ENCODE data around the gene ARHGAP15.

Gene ARHGAP15

GRCh38 chr2:143371616-143372015, 242.4 kb downstream of the ARHGAP15 start:
- Histone ChIP-seq H3F3A (ENCODE audit: control insufficient read depth, insufficient read depth) (no peaks in the 10 kb centered on the region), H4K20me1 (ENCODE audit: control insufficient read depth, insufficient read depth, low read depth, low read length) (no peaks in the 10 kb centered on the region), H3K4me2 (ENCODE audit: low read length) (no peak overlapping the region), H3K79me2 (ENCODE audit: control insufficient read depth, low read length) (no peaks in the 10 kb centered on the region), H3K4me3 (ENCODE audit: low read length) (no peak overlapping the region), H3K27me3 (ENCODE audit: control insufficient read depth, low read length) (no peaks in the 10 kb centered on the region), H3K36me3 (ENCODE audit: control insufficient read depth, low read length) (no peaks in the 10 kb centered on the region), H3K9me3 (ENCODE audit: control insufficient read depth, insufficient read depth, low read length) (no peaks in the 10 kb centered on the region), H3K9me2 (replicated peaks; ENCODE audit: control insufficient read depth, low read length) (no peaks in the 10 kb centered on the region), H3K27ac (ENCODE audit: low read depth, low read length) (no peak overlapping the region), H3K4me1 (ENCODE audit: control insufficient read depth, low read length) (no peaks in the 10 kb centered on the region)
- TF ChIP-seq CTCF (IDR thresholded peaks at IDR 0.05; ENCODE audit: low read depth, low read length, poor library complexity, severe bottlenecking), result no peak
- no peak for TF ChIP-seq EZH2phosphoT487 (IDR thresholded peaks at IDR 0.05; ENCODE audit: borderline replicate concordance, low read length)

DNA sequence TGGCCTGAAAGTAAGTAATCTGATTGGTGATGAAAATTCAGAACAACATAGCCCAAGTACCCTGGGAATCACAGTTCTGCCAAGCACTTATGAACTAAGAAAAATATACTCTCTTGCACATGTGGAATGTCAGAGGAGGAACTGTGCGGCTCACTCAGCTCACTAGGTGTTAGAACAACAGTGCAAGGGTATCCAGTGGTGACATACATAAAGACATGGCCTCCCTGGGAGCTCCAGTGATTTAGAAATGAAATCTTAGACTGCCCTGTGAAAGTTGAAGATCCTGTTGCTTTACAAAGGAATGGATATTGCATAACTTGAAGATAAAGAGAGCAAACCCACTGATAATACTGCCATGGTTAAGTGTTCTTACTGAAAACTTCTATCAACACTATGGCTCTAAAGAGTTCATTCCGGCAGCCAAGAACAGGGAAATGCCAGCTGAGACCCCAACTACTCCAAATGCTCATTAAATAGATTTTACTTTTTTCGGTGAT, 246.2 kb downstream of the ARHGAP15 start:
- H3K4me3 ChIP-seq (ENCODE audit: low read length), result no peak overlapping the region
- H3F3A ChIP-seq (ENCODE audit: control insufficient read depth, insufficient read depth), result no peaks in the 10 kb centered on the region
- TF ChIP-seq CTCF (IDR thresholded peaks at IDR 0.05; ENCODE audit: low read depth, low read length, poor library complexity, severe bottlenecking) (no peak), EZH2phosphoT487 (IDR thresholded peaks at IDR 0.05; ENCODE audit: borderline replicate concordance, low read length) (no peak)
- H3K79me2 ChIP-seq (ENCODE audit: control insufficient read depth, low read length), result no peaks in the 10 kb centered on the region
- H4K20me1 ChIP-seq (ENCODE audit: control insufficient read depth, insufficient read depth, low read depth, low read length), result no peaks in the 10 kb centered on the region
- H3K9me2 ChIP-seq (replicated peaks; ENCODE audit: control insufficient read depth, low read length), result no peaks in the 10 kb centered on the region
- H3K4me2 ChIP-seq (ENCODE audit: low read length), result no peak overlapping the region
- H3K4me1 ChIP-seq (ENCODE audit: control insufficient read depth, low read length), result no peaks in the 10 kb centered on the region
- H3K27me3 ChIP-seq (ENCODE audit: control insufficient read depth, low read length), result no peaks in the 10 kb centered on the region
- H3K9me3 ChIP-seq (ENCODE audit: control insufficient read depth, insufficient read depth, low read length), result no peaks in the 10 kb centered on the region
- H3K36me3 ChIP-seq (ENCODE audit: control insufficient read depth, low read length), result no peaks in the 10 kb centered on the region
- H3K27ac ChIP-seq (ENCODE audit: low read depth, low read length), result no peak overlapping the region

DNA sequence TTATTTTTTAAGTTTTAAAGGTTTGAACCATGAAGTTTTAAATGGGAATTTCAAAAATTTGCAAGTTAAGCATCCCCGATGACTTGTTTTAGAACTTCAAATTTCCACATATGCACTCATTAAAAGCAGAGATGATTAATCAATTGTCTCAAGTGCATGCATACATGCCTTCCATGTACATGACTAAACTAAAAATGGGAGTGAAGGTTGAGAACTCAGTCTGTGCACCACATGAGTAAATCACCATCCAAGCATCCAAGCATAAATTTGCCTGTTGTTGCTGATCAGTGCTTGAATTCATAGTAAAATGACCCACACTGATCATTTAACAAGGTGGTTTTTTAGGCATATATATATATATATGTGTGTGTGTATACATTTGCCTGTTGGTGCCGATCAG, 249.8 kb downstream of the ARHGAP15 start:
- no peaks in the 10 kb centered on the region for H4K20me1 ChIP-seq (ENCODE audit: control insufficient read depth, insufficient read depth, low read depth, low read length)

More for the DNA sequence above, 249.8 kb downstream of the ARHGAP15 start:
- Histone ChIP-seq H3K9me2 (replicated peaks; ENCODE audit: control insufficient read depth, low read length) (no peaks in the 10 kb centered on the region), H3K9me3 (ENCODE audit: control insufficient read depth, insufficient read depth, low read length) (no peaks in the 10 kb centered on the region), H3K27me3 (ENCODE audit: control insufficient read depth, low read length) (no peaks in the 10 kb centered on the region), H3K4me1 (ENCODE audit: control insufficient read depth, low read length) (no peaks in the 10 kb centered on the region), H3K4me2 (ENCODE audit: low read length) (no peak overlapping the region), H3K27ac (ENCODE audit: low read depth, low read length) (no peak overlapping the region), H3F3A (ENCODE audit: control insufficient read depth, insufficient read depth) (no peaks in the 10 kb centered on the region), H3K79me2 (ENCODE audit: control insufficient read depth, low read length) (no peaks in the 10 kb centered on the region), H3K36me3 (ENCODE audit: control insufficient read depth, low read length) (no peaks in the 10 kb centered on the region), H3K4me3 (ENCODE audit: low read length) (no peak overlapping the region)
- TF ChIP-seq EZH2phosphoT487 (IDR thresholded peaks at IDR 0.05; ENCODE audit: borderline replicate concordance, low read length), result no peak
- no peak for TF ChIP-seq CTCF (IDR thresholded peaks at IDR 0.05; ENCODE audit: low read depth, low read length, poor library complexity, severe bottlenecking)
